Measurements from ENCODE around the gene RNU1-2.
A peak's percentile ranks its signal among the peaks of the same experiment; 100 is the strongest.
"Not testable (repeated sequence)": the region's sequence is repeated elsewhere in the genome, so short reads cannot be mapped to it uniquely, and the experiment has no call there.

Gene RNU1-2

GRCh38 chr1:16895598-16896315, at the start of gene RNU1-2:
TSS of gene RNU1-2 (plus strand) at chr1:16895980.
- H3K4me3 ChIP-seq (ENCODE audit: low read depth, low read length) = peak within 1 kb of the TSS; percentile 22; the same call in 1 of the 2 replicates

DNA sequence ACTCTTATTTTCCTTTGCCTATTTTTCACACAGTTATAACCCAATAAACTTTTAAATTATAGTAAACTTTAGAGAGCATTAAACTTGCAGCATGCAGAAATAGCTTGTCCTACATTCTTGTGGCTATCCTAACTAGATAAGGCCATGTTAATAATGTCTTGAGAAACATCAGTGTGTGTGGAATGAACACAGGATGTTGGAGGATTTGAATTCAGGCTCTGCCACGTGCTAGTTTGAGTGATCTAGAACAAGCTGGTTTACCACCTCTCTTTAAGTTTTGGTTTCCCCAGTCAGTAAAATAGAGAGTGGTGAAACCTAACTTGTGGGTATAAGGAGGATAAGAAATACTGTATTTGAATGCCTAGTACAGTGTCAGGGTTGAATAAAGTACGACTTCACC, 39.6 kb upstream of the RNU1-2 start:
- not testable (repeated sequence) for H3K4me3 ChIP-seq (ENCODE audit: low read depth, low read length)

GRCh38 chr1:16859167-16860041, 36.4 kb upstream of the RNU1-2 start:
- H3K4me3 ChIP-seq (ENCODE audit: low read depth, low read length) = not testable (repeated sequence)

GRCh38 chr1:16860048-16860447, 35.7 kb upstream of the RNU1-2 start:
- not testable (repeated sequence) for H3K4me3 ChIP-seq (ENCODE audit: low read depth, low read length)

DNA sequence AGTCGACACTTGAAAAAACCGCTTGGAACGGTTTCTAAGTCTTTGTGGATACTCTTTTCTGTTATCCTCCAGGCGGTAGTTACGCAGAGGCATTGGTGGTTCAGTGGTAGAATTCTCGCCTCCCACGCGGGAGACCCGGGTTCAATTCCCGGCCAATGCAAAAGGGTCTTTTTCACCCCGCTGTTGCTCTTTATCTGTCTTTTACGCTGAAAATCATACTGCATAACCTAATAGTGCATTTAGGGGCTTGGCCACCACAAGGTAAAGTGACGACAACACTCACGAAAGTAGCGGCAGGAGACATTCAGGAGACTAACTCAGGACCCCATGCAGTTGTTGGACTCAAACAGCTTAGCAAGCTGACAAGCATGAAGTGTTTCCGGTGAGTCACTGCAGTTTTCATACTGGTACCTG, 33.9 kb upstream of the RNU1-2 start:
- not testable (repeated sequence) for H3K4me3 ChIP-seq (ENCODE audit: low read depth, low read length)

DNA sequence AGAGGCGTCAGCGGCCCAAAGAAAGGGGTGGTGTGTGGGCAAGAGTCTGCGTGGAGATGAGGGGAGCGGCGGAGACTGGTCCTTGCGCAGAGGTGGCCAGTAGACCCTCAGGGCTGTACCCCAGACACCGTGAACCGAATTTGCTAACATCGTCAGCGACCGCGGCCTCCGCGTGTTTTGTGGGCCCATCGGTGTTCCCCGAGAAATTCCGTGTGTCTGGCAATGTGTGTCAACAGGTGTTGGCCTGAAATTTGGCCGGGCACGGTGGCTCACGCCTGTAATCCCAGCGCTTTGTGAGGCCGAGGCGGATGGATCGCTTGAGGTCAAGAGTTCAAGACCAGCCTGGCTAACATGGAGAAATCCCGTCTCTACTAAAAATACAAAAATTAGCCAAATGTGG, 33.4 kb upstream of the RNU1-2 start:
- H3K4me3 ChIP-seq (ENCODE audit: low read depth, low read length) = not testable (repeated sequence)

- H3K4me3 ChIP-seq (ENCODE audit: low read depth, low read length) = not testable (repeated sequence)
Measured at GRCh38 chr1:16863024-16863423, 32.8 kb upstream of the RNU1-2 start.

GRCh38 chr1:16866926-16867707, 28.7 kb upstream of the RNU1-2 start:
- not testable (repeated sequence) for H3K4me3 ChIP-seq (ENCODE audit: low read depth, low read length)

- not testable (repeated sequence) for H3K4me3 ChIP-seq (ENCODE audit: low read depth, low read length)
Measured at GRCh38 chr1:16868787-16869186, 27.0 kb upstream of the RNU1-2 start.

DNA sequence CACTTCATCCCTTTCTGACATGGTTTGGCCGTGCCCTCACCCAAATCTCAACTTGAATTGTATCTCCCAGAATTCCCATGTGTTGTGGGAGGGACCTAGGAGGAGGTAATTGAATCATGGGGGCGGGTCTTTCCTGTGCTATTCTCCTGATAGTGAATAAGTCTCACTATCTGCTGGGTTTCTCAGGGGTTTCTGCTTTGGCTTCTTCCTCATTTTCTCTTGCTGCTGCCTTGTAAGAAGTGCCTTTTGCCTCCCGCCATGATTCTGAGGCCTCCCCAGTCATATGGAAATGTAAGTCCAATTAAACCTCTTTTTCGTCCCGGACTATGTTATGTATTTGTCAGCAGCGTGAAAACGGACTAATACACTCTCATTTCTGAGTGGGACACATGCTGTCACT, 25.8 kb upstream of the RNU1-2 start:
- not testable (repeated sequence) for H3K4me3 ChIP-seq (ENCODE audit: low read depth, low read length)

DNA sequence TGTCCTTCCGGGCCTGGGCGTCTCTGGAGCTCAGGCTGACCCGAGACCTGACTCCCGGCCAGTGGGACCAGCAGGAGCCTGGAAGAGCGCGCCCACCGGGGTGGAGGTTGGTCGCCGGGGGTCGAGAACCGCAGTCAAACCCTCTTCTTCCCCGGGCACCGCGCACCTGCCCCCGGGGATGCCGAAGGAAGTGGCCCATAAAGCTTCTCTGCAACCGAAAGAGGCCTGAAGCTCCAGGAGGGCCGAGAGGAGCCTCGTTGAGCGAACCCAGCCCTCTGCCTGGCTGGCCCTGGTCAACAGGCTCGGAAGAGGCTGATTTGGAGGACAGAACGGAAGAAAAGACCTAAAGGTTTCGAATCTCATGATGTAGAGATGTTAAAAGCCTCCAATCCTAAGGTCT, 24.6 kb upstream of the RNU1-2 start:
- not testable (repeated sequence) for H3K4me3 ChIP-seq (ENCODE audit: low read depth, low read length)

- 0 out of 2 replicates have a peak overlapping the region, but pooled peaks have one; percentile 20 for H3K4me3 ChIP-seq (ENCODE audit: low read depth, low read length)
Measured at GRCh38 chr1:16872152-16873075, 23.4 kb upstream of the RNU1-2 start.

- not testable (repeated sequence) for H3K4me3 ChIP-seq (ENCODE audit: low read depth, low read length)
Measured at GRCh38 chr1:16873076-16873879, 22.5 kb upstream of the RNU1-2 start.

GRCh38 chr1:16874968-16875765, 20.6 kb upstream of the RNU1-2 start:
- H3K4me3 ChIP-seq (ENCODE audit: low read depth, low read length) = not testable (repeated sequence)

GRCh38 chr1:16881742-16882141, 14.0 kb upstream of the RNU1-2 start:
- not testable (repeated sequence) for H3K4me3 ChIP-seq (ENCODE audit: low read depth, low read length)
